GM19238 (cell line): ENCODE results near the gene METTL9.
"Not testable (repeated sequence)": the region's sequence is repeated elsewhere in the genome, so short reads cannot be mapped to it uniquely, and the experiment has no call there.

Source experiments
- DNase-seq: peaks from one replicate; pipeline ENCODE4 v3.0.0; 2011; ENCODE audit warnings: low spot score; ENCODE audit not compliant: insufficient read length

Gene METTL9

DNA sequence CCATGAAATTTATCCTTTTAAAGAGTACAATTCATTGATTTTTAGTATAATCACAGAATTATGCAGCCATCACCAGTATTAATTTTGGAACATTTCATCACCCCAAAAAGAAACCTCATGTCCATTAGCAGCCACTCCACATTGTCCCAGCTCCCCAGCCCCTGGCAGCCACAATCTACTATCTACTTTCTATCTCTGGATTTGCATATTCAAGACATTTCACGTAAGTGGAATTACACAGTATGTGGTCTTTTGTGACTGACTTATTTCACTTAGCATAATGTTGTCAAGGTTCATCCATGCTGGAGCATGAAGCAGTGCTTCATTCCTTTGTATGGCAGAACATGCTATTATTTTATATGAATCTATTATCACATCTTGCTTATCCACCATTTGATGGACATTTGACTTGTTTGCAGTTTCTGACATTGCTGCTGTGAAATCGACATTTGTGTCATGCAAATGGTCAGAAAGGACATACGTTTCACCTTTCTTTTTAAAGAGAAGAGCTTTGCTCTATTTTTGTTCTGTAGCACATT lies 10.7 kb downstream of the METTL9 start:
- DNase-seq, result no peak

DNA sequence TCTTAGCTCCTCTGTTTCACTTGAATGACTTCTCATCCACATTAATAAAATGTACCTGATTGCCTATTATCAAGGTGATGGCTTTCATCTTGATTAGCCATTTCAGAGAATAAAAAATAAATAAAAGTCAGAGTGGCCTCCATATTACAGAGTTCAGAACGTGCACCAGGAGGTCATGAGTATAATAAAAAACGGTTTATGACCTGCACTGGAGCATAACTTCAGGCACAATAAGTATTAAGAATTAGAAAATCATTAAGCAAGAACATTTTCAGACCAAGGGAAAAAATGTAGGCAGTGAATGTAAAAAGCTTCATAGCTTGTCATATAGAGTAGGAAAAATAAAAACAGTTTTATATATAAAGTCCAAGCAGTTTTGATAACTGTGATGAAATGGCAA lies 11.4 kb downstream of the METTL9 start:
- no peak for DNase-seq

DNA sequence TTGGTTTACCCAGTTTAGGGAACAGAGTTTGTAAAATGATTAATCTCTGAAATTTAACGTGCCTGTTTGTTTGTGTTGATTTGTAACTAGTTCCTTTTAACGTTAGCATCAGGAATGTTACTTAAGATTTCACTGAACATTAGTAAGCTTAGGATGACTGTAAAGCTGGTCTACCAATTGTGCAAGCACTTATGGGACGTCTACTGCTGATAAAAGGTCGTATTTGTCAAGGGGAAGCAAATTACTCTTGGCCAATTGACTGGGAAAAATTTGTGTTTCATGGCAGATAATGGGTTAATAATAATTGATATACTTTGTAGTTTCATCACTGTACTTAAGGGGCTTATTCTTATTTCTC lies 11.8 kb downstream of the METTL9 start:
- no peak for DNase-seq

DNA sequence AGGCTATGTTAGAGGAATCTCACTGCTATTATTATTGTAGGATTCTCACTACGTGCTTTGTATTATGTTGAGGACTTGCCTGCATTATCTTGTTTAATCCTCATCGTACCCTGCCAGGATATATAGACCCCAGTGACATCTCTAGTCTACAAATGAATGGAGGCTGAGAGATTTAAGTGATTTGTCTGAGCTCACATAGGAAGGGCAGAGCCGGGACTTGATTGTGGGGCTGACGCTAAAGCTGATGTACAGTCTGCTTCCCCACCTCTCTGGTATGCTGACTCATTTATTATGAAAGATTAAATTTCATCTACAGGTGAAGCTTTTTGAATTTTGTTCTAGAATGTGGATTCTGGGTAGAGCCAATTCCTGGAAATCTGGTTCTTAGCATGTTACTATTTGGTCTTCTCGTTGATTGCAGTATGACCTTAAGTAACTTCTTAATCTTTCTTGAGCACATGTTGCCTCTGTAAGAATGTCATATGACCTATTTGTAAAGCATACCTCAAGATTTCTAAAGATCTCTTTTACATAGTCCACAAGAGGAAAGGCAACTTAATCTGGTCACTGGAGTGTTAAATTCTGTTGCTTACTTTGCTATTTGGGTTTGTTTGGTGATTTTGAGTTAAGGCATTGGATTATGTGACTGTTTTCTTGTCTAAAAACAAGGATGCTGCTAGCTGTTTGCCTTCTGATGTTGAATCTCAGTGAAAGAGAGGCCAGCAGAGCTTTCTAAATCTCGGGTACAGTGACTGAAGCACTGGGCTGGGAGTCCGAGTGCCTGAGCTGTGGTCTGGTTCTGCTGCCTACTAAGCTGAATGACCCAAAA lies 12.4 kb downstream of the METTL9 start:
- DNase-seq, result no peak

DNA sequence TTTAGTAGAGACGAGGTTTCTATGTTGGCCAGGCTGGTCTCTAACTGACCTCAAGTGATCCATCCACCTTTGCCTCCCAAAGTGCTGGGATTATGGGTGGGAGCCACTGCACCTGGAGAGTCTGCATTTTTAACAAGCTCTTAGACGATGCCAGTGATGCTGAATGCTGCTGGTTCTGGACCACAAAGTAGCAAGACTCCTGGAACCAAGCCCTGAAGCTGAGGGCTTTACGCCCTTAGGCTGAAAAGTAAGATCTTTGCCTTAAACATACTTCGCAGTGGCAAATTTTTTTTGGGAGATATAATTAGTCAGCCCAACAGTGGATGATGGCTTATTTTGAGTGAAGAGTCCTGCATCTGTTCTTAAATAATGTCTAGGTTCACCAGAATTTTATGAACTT lies 14.0 kb downstream of the METTL9 start:
- DNase-seq, result no peak

DNA sequence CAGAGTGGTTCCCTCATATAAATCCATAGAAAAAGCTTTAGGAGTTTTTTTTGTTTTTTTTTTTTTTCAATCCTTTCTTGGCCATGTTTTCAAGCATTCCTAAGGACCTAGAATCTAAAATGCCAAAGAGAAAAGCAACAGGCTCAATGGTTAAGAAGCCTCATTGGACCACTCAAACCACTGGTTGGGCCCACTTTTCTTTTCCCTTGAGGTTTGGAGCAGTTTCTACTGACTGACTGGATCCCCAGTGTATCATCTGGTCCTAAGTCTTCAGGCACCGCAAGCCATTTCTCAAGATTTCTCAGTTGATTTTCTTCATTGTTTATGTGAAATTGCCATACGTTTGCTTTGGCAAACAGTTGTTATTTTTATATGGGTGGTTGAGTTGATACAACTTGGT lies 14.4 kb downstream of the METTL9 start:
- no peak for DNase-seq

DNA sequence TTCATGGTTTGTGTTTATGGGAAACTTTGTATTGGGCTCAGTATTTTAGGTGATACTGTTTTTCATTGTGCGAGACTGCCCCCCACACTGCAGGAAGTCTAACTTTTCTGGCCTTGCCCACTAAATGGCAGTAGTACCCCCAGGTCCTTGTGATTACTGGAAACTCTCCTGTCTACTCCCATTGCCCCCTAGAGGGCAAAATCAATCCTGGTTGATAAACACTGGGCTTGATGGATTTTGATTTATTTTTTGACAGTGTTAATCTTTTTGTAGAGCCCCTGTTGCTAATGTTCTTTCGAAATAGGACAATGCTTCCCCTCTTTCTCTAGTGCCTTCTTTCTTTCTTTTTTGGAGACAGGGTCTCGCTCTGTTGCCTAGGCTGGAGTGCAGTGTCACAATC lies 15.5 kb downstream of the METTL9 start:
- no peak for DNase-seq

DNA sequence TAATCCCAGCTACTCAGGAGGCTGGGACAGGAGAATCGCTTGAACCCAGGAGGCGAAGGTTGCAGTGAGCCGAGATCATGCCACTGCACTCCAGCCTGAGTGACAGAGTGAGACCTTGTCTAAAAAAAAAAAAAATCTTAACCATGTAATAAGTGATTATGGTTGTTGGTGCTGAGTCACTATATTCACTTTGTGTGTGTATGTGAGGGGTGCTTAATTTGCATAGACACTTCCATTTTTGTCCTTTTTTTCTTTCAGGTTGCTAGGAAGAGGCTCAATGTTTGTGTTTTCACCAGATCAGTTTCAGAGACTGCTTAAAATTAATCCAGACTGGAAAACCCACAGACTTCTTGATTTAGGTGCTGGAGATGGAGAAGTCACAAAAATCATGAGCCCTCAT lies 18.2 kb downstream of the METTL9 start:
- no peak for DNase-seq

DNA sequence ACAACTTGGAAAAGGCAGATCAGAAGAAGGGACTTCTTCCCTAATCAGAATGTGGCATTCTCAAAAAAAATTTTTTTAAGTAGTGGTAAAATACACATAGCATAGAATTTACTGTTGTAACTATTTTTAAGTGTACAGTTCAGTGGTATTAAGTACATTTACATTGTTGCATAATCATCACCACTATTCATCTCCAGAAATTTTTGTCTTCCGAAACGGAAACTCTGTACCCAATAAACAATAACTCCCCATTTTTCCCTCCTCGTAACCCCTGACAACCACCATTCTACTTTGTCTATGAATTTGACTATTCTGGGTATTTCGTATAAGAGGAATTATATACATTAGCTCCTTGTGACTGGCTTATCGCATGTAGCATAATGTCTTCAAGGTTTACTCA lies 18.9 kb downstream of the METTL9 start:
- DNase-seq, result no peak

DNA sequence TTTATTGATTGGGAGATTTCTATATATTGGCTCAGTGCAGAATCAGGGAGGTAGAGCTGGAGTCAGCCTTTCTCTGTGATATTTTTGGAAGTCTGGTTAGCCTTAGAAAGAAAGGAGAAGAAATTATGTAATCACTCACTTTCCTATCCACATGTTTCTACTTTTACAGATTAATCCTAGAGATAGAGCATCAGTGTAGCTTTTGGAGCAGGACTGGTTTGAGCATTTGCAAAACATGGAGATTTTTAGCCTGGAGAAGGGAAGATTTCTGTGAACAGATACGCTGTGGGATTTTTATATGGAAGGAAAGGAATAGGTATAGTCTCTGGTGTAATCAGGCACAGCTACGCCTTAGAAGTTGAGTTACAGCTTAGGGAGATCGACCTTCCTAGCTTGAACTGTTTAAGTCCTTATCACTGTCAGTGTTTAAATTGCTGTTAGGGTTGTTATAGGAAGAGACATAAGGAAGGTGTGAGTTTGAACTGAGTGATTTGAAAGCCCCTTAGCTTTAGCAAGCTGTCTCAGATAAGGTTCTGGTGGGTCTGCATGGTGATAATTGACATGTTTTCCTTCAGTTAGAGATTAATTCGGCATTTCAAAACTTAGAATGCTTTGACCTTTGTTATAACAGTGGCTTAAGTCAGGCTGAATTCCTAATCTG lies 20.5 kb downstream of the METTL9 start:
- DNase-seq, result no peak

DNA sequence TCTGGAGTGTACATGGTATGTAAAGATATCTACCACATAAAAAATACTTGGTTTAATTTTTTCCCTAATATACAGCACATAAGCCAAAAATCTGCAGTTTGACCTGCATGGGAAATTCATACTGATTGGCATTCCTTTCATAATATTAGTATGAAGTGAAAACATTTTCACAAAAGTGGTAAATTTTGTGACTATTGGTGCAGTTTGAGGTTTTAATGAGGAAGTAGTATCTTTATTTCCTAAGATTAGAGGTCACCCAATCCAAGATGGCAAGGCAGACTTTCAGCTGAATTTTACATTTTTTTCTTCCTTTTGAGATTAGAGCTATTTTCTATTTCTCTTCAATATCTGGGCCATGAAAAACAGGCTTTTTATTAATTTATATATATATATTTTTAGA lies 21.2 kb downstream of the METTL9 start:
- DNase-seq, result no peak

DNA sequence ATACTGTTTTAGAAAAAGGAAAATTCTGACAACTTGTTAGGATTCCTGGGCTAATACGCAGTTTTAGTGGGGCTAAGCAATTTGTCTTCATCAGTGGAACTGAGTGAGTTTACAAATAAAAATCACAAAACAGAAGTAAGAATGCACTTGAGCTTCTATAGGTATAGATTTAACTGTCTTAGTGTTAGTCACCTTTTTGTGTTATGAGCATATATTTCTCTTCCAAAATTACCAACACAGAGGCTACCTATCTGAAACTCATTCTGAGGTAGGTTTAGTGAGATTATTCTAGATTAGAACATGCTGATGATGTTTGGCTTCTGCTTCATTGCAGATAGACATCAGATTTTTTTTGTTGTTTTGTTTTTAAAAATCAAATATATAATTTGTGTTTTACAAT lies 23.2 kb downstream of the METTL9 start:
- DNase-seq, result no peak

DNA sequence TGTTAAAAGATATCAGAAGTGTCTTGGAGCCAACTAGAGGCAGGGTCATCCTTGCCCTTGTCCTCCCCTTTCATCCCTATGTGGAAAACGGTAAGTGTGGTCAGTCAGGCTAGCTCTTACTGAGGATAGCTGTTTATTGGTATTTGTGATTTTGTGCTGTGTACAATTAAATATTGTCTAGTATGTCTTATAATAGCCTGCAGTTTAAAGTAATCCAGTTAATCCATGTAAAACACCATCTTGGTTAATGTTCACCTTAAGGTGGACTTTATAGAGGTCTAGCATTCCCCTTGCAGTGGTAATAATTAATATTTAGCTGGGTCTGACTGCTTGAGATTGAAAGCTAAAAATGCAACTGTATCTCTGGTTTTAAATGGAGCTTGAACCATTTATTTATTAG lies 25.6 kb downstream of the METTL9 start:
- DNase-seq, result no peak

DNA sequence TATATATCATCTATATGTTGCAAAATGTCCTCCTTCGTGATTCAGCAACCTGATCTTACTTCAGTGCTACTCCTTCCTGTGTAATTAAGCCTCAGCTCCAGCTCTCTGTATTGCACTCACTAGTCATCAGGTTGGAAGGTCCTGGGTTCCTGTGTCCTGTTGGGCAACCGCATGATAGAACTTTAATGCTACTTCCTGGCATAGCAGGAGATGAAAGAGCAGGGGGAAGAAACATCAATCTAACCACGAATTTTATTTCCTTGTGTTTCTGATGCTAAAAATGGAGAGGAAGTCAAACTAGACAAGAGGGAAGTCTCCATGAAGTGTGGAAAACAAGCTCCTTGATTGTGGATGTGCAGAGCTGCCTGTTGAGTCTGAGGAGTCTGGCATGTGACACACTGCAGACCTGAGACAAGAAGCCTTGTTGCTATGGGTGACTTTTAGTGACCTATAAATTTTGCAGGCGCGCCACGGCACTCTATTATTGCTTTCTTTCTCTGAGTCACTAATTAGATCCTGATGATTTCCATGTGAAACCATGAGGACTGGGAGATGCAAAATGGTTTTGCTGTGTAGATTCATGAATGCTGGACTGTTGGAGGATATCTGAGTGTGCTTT lies 27.4 kb downstream of the METTL9 start:
- DNase-seq, result no peak

DNA sequence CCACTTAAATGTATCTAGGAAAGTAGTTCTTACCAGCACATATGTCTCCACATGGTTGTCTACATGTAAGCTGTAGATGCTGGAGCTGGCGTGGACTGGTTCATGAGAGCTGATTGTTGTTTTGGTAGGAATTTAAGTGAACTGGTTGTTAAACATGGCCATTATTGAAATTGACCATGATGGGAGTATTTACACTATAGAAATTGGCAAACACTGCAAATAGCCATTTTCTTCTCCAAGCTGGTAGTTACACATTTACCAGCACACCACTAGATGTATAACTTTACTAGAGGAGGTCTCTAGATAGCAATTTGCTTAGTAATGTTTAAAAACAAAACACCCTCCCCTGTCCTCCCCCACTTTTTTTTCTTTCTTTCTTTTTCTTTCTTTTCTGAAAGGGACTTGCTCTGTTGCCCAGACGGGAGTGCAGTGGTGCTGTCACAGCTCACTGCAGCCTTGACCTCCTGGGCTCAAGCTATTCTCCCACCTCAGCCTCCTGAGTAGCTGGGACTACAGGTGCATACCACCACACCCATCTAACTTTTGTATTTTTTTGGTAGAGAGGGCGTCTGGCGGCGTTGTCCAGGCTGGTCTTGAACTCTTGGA lies 28.8 kb downstream of the METTL9 start:
- DNase-seq, result no peak

DNA sequence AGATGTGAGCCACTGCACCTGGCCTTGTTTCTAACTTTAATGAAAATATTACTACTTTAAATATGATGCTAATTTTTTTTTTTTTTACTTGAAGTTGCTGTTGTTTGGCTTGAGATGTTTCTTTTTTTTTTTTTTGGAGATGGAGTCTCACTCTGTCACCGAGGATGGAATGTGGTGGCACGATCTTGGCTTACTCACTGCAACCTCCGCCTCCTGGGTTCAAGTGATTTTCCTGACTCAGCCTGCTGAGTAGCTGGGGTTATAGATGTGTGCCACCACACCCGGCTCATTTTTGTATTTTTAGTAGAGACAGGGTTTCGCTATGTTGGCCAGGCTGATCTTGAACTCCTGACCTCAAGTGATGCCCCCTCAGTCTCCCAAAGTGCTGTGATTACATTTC lies 29.4 kb downstream of the METTL9 start:
- DNase-seq, result no peak

DNA sequence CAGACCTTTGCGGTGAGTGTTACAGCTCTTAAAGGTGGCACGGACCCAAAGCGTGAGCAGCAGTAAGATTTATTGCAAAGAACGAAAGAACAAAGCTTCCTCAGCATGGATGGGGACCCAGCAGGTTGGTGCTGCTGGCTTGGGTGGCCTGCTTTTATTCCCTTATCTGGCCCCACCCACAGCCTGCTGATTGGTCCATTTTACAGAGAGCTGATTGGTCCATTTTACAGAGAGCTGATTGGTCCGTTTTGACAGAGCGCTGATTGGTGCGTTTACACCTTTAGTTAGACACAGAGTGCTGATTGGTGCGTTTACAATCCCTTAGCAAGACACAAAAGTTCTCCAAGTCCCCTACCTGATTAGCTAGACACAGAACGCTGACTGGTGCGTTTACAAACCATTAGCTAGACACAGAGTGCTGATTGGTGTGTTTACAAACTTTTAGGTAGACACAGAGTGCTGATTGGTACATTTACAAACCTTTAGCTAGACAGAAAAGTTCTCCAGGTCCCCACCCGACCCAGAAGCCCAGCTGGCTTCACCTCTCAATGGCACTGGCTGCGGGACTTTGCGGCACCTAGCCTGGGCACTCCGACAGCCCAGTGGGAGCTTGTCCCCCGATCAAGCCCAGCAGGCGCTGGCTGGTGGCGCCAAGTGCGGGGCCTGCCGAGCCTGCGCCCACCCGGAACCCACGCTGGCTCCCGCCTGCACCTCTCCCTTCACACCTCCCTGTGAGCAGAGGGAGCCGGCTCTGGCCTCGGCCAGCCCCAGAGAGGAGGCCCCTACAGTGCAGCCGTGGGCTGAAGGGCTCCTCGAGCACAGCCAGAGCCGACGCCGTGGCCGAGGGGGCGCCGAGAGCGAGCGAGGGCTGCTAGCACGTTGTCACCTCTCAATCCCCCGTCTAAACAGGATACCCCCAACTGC lies 30.5 kb downstream of the METTL9 start:
- not testable (repeated sequence) for DNase-seq

DNA sequence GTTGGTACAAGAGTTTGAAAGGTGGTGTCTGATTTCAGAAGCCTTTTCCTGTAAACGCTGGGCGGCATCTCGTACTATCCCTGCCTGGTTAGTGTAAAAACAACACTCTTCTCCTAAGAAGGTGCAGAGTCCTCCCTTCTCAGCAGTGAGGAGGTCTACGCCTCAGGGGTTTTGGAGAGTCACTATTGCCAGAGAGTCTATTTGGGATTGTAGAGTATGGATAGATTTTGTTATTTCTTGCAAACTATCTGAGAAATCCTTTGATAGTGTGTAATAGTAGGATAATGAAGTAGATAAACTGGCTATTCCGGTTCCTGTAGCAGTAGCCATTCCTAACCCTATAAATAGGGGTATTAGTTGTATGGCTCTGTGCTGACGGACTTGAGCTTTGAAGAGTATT lies 31.5 kb downstream of the METTL9 start:
- not testable (repeated sequence) for DNase-seq

DNA sequence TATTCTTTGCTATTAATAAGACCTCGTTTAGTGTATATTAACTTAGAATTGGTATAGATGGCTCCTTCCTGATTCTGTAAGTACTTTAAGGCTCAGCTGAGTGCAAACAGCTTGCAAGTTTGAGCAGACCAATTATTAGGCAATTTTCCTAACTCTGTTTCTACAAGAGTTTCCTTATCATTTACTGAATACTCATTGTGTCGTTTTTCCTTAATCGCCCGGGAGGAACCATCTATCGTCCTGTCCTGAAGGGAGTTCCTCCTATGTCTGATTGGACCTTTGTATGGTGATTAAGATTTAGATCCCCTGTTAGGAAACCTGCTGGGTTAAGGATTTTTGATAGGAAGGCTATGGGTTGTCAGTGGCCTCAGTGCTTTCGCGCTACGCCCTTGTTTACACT lies 32.0 kb downstream of the METTL9 start:
- DNase-seq, result not testable (repeated sequence)

DNA sequence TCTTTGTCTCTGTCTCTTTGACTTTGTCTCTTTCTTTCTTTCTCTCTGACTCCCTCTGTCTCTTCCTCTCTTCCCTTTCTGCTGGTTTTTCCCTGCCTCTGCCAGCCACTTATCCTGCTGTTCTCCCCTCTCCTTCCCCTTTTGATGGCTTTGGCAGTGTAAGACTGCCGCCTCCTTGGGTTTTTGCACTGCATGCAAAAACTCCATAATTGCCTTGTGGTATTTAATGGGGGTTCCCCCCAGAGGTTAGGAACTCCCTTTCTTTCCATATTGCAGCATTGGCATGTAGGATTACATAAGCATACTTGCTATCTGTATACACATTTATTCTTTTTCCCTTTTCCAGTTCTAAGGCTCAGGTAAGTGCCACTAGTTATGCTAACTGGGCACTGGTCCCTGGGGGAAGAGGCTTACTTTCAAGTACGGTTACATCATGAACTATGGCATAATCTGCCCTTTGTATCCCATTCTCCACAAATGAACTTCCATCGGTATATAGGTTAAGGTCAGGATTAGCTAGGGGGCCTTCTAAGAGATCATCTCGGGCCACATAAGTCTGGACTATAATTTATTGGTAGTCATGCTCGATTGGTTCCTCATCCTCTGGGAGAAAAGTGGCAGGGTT lies 32.7 kb downstream of the METTL9 start:
- not testable (repeated sequence) for DNase-seq
